HG03064 (cell line): ENCODE data around the gene ENG.
"Not testable (repeated sequence)": the region's sequence is repeated elsewhere in the genome, so short reads cannot be mapped to it uniquely, and the experiment has no call there.

Experiments used
- ATAC-seq: cut with Tn5 transposase; IDR thresholded peaks from one replicate; pipeline ENCODE4 v1.9.1; 2021; ENCODE audit warnings: low read depth; ENCODE audit not compliant: unreplicated experiment

ENG gene

DNA sequence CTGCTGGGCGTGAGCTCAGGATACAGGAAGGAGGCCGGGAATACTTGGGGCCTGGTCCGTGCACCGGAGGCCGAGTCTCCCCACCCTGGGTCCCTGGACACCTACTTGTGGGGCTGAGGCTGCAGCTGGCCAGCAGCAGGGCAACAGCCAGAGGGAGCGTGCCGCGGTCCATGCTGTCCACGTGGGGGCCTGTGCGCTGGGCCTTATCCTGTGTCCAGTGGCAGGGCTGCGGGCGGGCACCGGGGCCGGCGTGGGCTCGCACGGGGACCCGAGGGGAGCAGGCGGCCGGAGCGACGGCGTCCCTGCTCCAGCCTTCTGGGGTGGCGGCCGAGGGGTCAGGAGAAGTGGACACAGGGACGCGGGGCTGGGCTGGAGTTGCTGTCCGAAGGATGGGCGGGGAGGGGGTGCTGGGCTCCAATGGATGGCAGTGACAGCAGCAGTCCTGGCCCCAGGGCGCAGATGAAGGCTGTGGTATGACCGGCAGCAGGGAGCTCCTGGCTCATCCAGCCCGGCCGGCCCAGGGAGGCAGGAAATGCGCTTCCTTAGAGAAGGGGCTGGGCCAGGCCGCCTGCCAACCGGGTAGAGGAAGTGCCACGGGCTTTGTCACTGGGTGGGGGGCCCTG lies at the start of gene ENG:
TSS of gene ENG (minus strand) at position 475 of the 623 bp plus-strand sequence. CDS start at position 172, 303 bp downstream.
- no peak for ATAC-seq

DNA sequence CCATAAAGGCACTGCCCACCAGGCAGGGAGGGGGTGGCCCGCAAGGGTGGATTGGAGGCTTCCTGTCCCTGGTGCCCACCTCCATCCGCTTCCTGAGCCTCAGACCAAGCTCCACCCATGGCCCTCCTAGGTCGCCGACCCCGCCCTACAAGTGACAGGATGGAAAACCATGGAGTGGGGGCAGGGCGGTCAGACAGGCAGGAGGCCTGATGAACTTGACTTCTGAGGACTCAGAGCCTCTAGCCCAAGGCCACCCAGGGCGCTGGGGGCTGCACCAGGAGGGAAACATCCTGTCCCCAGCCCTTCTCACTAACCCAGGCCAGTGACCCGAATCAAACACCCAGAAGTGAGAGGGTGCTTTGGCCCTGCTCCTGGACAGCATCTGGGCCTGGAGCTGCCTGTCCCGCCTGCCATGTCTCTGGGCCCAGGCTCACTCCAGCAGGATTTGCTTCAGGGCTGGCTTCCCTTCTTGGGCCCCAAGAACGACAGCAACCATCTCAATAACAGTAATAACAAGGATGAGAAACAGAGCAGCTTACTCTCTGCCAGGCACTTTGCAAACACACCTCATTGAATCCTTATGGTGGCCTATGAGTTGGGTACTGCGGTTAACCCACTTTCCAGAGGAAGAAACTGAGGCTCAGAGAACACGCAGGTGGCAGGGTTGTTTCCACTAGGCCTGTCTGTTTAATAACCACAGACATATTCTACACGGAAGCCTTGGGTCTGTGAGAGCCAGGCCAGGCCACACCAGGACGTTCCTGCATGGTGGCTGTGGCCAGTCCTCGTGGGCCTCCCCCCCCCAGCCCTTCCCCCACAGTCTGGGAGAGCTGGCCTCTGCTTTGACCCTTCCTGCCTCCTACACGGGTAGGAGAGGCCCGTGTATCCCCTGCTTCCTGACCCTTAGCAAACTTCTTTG lies 49.4 kb upstream of the ENG start:
- ATAC-seq, result no peak

DNA sequence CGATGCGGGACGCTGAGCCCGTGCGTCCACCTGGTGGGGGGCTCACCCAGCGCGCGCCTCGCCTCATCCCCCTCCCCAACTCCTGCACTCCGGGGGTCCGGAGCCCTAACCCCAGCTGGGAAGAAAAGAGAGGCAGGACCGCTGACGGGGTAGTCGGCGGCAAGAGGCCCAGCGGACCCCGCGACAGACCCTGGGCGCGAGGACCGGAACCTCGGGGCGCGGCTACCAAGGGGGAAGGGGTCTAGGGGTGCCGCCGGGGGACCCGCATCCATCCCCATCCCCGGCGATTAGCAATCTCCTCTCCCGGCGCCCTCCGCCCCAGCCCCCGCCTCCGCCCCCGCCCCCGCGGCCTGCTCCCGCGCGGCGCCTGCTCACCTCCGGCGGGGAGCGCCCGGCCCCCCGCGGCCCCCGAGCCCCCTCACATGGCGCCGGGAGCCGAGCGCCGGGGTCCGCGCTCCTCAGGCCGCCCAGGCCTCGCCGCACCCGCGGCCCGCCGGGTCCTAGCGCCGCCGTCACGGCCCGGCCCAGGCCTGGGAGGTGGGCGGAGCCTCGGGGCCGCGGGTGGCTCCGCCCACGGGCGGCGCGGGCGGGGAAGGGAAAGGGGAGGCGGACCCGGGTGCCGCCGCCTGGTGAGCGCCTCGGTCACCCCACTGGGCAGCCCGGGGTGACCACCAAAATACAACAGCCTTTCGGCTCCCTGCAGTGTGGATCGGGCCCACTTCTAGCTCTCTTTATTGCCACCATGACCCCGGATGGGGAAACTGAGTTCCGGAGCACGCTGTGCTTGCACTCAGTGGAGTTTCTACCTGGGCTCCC lies 44.9 kb upstream of the ENG start, which contains the start of gene ST6GALNAC6:
TSS of gene ST6GALNAC6 (minus strand) at position 476 of the 816 bp plus-strand sequence. CDS start 1,622 bp downstream, outside the sequence.
- ATAC-seq, result peak; percentile 39

DNA sequence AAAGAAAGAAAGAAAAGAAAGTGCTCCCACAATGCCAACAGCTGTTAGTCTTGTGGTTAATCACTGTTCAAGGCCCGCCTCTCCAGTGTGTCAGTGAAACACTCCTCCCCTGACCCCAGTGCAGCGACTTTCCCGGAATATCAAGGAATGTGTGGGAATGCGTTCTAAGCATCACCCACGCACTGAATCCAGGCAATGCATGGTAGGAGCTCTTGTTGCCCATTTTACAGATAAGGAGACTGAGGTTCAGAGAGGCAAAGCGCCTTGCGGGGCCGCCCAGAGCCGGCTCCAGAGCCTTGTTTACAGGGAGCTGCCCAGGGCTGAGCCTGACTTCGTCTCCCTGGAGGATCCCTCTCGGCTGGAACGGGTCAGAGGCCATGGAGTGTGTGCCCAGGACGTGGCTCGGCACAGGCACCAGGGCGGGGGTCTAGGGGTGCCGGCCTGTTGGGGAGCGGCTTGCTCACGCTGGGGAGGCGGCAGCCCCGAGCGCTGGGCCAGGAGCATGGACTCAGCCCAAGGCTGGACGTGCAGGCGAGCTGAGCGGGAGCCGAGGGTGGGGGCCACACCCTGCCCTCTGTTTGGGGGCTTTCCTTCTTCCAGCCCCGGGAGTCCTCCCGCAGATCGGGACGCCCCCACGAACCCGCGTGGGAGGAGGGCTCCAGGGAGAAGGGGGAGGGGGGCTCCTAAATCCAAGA lies 44.1 kb upstream of the ENG start:
- no peak for ATAC-seq

DNA sequence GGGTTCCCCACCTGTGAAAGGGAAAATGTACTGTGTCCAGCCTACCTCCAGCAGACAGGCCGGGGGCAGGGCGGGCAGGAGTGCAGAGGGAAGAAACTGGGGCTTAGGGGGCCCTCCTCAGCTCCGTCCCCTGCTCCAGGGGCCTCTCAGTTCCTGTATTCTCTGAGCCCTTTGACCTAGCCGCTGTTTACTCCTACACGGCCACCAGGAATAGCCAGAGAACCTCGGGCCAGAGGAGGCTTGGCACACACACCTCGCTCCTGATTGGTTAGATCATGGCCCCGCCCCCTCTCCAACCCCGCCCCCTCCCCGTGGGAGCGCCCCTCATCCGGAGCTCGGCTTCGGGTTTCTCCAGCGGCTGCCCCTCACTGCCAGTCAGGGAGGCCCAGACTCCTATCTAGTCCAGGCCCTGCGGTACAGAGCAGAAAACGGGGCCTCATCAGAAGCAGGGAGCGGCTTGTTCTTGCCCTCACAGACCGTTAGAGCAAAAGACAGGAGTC lies 42.8 kb upstream of the ENG start:
- ATAC-seq, result no peak

DNA sequence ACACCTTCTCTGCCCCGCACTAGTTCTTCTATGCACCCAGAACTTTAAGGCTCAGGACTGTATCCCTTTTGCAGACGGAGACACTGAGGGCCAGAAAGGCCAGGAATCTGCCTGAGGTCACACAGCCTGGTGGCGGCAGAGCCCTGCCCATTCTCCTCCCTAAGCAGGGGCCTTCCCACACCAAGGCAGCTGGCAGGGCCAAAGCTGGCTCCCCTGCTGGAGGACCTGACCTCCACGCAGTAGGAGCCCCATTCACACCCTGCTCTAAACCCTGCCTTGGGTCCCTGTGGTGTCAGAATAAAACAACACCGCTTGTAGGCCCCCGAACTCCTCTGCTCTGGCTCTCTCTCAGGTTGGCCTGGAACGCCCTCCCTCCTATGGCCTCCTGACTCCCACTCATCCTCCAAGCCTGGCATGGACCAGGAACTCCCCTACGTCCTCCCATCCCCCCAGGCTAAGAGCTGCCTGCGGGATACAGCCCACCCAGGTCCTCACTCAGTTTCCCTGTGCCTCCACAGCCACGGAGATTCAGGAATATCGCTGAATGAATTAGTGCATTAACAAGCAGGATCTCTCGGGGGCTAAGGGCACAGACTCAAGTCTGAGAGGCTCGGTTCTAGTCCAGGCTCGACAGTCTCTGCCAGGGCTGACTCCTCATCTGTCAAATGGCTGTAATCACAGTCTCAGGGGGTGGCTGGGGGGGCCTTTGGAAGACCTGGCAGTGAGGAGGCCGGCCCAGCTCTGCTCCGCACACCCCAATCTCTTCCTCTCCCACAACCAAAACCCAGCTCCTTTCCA lies 42.1 kb upstream of the ENG start:
- ATAC-seq, result no peak

DNA sequence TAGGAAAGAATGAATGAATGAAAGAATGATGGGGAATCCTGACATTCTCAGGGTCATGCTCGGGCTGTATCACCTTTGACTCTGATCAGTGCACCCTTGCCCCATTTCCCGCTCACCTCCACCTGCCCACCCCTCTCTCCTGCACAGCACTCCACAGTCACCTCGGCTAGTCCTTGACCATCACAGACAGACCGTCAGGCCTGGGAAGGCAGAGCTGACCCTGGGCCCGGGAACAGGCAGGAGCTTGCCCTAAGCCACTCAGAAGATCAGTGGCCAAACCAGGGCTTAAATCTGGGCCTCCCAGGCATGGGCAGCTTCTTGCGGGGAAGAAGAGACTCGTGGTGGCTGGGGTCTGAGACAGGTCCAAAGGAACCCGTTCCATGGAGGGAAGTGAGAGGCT lies 41.4 kb upstream of the ENG start:
- no peak for ATAC-seq

DNA sequence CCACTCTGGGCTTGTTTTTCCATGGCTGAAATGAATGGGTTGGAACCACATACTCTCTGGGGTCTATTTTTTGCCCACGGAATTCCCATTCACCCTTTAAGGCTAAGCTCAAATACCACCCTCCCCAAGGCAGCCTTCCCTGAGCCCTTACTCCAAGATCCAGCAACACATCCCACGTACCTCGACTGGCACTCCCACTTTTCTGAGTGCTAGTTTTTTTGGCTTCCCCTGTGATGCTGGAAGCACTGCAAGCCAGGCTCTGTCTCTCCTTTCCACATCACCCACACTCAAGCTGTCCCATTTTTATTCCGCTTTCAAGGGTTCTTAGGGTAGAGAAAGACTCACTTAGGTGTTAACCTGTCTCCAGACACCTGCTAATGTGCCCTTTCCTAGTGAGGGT lies 38.9 kb upstream of the ENG start:
- no peak for ATAC-seq

- no peak for ATAC-seq
These were observed 38.4 kb upstream of the ENG start for GRCh38 chr9:127892831-127893230.

DNA sequence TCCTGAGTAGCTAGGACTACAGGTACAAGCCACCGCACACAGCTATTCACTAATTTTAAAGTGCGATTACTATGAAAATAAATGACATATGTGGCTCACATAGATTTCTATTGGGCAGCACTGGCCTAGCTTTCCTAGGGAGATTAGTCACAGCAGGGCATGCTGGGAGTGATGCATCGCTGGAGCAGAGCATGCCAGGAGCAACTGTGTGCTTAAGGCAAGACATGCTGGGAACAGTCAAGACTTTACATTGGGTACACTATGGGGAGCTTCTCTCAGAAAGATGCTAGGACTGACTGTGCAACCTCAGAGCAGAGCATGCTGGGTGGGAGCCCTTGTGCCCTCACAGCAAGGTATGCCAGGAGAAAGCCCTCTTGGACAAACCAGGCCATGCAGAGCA lies 35.6 kb upstream of the ENG start:
- ATAC-seq, result no peak

DNA sequence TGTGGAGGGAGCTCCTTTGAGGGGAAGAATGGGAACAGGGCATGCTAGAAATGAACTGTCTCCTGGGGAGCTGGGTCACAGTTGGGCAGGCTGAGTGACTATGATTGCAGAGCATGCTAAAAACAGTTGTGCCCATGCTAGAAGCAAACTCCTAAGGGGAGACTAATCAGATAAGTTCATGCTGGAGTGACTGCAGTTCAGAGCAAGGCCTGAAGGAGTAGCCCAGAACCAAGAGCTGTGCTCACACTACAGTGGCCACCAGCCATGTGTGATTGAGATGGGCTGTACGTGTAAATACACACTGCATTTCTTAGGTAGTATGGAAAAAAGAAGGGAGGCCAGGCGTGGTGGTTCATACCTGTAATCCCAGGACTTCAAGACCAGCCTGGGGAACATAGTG lies 33.3 kb upstream of the ENG start:
- ATAC-seq, result no peak

DNA sequence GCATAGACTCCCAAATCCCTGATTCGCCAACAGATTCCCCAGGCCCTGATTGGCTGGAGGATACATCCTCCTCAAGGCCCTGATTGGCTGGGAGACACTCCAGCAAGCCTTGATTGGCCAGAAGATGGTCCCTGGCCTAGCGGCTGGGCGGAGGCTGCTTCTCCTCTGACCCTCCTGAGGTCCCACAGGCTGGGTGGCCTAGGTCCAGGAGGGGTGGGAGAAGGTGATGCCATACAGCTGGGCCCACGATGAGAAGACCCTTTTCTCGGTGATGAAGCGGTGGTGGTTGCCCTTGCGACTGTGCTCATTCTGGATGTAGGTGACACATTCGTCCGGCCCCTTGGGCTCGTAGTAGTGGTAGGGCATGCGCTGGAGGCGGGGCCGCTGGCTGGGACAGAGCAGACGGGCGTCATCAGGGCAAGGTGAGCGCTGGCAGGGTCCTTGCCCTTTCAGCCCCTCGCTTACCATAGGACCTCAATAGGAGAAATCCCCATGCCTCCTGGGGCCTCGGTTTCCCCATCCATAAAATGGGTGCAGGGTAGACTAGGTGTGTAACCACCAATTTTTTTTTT lies 32.0 kb upstream of the ENG start:
- no peak for ATAC-seq

- ATAC-seq, result no peak
These were observed 31.2 kb upstream of the ENG start for GRCh38 chr9:127885508-127886281.

- ATAC-seq, result no peak
These were observed 30.6 kb upstream of the ENG start for GRCh38 chr9:127884976-127885490.

DNA sequence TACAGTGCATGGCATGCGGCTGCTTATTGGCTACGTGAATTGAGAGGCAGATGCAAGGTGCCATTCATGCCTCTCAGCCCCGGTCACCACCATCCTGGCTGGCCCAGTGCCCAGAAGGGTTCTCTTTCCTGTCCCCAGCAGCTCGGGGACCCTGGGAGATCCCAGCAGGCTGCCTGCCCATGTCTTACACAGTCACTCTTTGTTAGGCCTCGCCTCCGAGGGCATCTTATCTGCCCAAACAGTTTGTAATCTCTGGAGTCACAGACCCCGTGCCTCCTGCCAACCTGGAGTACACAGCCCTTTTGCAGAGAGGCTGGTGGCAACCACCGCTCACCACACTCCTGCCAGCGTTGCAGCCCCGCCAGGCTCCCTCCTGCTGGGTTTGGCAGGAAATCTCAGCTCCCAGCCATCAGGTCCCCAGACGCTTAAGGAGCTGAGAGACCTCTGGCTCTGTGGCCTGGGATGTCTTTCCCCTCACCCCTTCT lies 30.0 kb upstream of the ENG start:
- ATAC-seq, result no peak

GRCh38 chr9:127883959-127884358 lies 29.5 kb upstream of the ENG start:
- ATAC-seq, result no peak

DNA sequence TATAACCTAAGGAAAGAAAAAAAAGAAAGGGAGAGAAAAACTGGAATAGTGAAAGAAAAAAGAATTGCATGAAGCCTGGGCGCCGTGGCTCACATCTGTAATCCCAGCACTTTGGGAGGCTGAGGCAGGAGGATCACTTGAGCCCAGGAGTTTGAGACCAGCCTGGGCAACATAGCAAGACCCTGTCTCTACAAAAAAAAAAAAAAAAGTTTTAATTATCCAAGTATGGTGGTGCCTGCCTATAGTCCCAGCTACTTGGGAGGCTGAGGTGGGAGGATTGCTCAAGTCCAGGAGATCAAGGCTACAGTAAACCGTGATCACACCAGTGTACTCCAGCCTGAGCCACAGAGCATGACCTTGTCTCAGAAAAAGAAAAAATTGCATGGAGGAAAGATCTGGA lies 27.3 kb upstream of the ENG start:
- ATAC-seq, result not testable (repeated sequence)

DNA sequence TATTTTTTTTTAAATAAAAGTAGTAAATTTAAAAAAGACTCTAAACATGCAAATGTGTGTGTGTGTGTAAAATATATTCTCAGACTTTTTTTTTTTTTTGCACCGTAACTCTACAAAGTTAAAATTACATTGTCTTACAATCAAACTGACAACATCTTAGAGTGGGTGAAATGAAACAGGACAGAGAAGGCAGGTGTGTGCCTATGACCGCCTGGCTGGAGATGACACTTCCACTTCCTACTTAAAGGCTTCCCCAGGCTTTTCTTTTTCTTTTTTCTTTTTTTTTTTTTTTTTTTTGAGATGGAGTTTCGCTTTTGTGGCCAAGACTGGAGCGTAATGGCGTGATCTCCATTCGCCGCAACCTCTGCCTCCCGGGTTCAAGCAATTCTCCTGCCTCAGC lies 25.7 kb upstream of the ENG start:
- ATAC-seq, result no peak
